HG03139 (cell line): ENCODE data around the gene FAM13A.

ENCODE experiments used
- ATAC-seq: cut with Tn5 transposase; IDR thresholded peaks from one replicate; pipeline ENCODE4 v1.9.1; 2021; ENCODE audit not compliant: unreplicated experiment

Gene FAM13A

GRCh38 chr4:88792821-88793220 is 264.2 kb downstream of the FAM13A start:
- ATAC-seq = no peak

- peak; percentile 88 for ATAC-seq
These were observed 264.7 kb downstream of the FAM13A start for GRCh38 chr4:88792268-88792781.

GRCh38 chr4:88791274-88791673 is 265.7 kb downstream of the FAM13A start:
- ATAC-seq = no peak

GRCh38 chr4:88788895-88789294 is 268.1 kb downstream of the FAM13A start:
- ATAC-seq = no peak

GRCh38 chr4:88788424-88788823 is 268.6 kb downstream of the FAM13A start:
- ATAC-seq = no peak

- ATAC-seq = no peak
These were observed 271.0 kb downstream of the FAM13A start for GRCh38 chr4:88786011-88786410.

GRCh38 chr4:88780389-88780788 is 276.6 kb downstream of the FAM13A start:
- ATAC-seq = no peak

GRCh38 chr4:88779431-88779830 is 277.6 kb downstream of the FAM13A start:
- no peak for ATAC-seq

GRCh38 chr4:88775529-88775928 is 281.5 kb downstream of the FAM13A start:
- ATAC-seq = no peak

- no peak for ATAC-seq
These were observed 282.0 kb downstream of the FAM13A start for GRCh38 chr4:88775026-88775425.

GRCh38 chr4:88771883-88772450 is 285.0 kb downstream of the FAM13A start:
- ATAC-seq = no peak

- ATAC-seq = no peak
These were observed 291.3 kb downstream of the FAM13A start for GRCh38 chr4:88765729-88766128.

- ATAC-seq = no peak
These were observed 293.9 kb downstream of the FAM13A start for GRCh38 chr4:88763075-88763474.

- no peak for ATAC-seq
These were observed 295.0 kb downstream of the FAM13A start for GRCh38 chr4:88761861-88762523.

- no peak for ATAC-seq
These were observed 295.6 kb downstream of the FAM13A start for GRCh38 chr4:88761342-88761741.

GRCh38 chr4:88759895-88760290 is 297.1 kb downstream of the FAM13A start:
- ATAC-seq = no peak

GRCh38 chr4:88759039-88759894 is 297.7 kb downstream of the FAM13A start:
- no peak for ATAC-seq

- ATAC-seq = no peak
These were observed 298.7 kb downstream of the FAM13A start for GRCh38 chr4:88758264-88758663.

- ATAC-seq = no peak
These were observed 299.2 kb downstream of the FAM13A start for GRCh38 chr4:88757776-88758175.

- no peak for ATAC-seq
These were observed 299.9 kb downstream of the FAM13A start for GRCh38 chr4:88757067-88757466.

- ATAC-seq = no peak
These were observed 300.8 kb downstream of the FAM13A start for GRCh38 chr4:88756149-88756548.

GRCh38 chr4:88755454-88755853 is 301.5 kb downstream of the FAM13A start:
- ATAC-seq = no peak
